GM18861 (cell line): ENCODE measurements around the gene SLC12A8.

Experiments
- ATAC-seq: cut with Tn5 transposase; IDR thresholded peaks from one replicate; pipeline ENCODE4 v1.9.1; 2021; ENCODE audit not compliant: unreplicated experiment

The SLC12A8 gene, protein sequence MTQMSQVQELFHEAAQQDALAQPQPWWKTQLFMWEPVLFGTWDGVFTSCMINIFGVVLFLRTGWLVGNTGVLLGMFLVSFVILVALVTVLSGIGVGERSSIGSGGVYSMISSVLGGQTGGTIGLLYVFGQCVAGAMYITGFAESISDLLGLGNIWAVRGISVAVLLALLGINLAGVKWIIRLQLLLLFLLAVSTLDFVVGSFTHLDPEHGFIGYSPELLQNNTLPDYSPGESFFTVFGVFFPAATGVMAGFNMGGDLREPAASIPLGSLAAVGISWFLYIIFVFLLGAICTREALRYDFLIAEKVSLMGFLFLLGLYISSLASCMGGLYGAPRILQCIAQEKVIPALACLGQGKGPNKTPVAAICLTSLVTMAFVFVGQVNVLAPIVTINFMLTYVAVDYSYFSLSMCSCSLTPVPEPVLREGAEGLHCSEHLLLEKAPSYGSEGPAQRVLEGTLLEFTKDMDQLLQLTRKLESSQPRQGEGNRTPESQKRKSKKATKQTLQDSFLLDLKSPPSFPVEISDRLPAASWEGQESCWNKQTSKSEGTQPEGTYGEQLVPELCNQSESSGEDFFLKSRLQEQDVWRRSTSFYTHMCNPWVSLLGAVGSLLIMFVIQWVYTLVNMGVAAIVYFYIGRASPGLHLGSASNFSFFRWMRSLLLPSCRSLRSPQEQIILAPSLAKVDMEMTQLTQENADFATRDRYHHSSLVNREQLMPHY

GRCh38 chr3:125212509-125213363, at the start of gene SLC12A8:
SLC12A8 (minus strand) TSS chr3:125212748; CDS start chr3:125211349, 1,399 bp downstream.
- ATAC-seq, result no peak

GRCh38 chr3:125262161-125262560, 49.6 kb upstream of the SLC12A8 start:
- ATAC-seq, result no peak

DNA sequence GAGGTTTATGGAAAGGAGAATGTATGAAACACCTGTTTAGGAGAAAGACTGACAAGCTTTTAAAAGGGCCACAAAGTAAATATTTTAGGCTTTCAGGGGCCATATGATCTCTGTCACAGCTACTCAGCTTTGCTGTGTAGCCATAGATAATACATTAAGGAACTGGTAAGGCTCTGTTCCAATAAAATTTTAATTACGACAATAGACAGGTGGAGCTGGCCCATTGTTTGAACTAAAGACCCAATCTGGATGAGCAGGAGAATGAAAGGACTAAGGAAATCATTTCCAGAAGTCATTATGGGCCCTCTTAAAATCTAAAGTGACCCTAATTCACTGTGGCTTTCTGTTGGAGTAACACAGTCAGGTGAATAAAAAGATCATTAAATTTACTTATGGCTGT, 48.5 kb upstream of the SLC12A8 start:
- no peak for ATAC-seq

GRCh38 chr3:125260158-125260557, 47.6 kb upstream of the SLC12A8 start:
- ATAC-seq, result no peak

- no peak for ATAC-seq
Observed at GRCh38 chr3:125257536-125257935, 45.0 kb upstream of the SLC12A8 start.

GRCh38 chr3:125256675-125257074, 44.1 kb upstream of the SLC12A8 start:
- no peak for ATAC-seq

GRCh38 chr3:125250973-125251372, 38.4 kb upstream of the SLC12A8 start:
- ATAC-seq, result no peak

DNA sequence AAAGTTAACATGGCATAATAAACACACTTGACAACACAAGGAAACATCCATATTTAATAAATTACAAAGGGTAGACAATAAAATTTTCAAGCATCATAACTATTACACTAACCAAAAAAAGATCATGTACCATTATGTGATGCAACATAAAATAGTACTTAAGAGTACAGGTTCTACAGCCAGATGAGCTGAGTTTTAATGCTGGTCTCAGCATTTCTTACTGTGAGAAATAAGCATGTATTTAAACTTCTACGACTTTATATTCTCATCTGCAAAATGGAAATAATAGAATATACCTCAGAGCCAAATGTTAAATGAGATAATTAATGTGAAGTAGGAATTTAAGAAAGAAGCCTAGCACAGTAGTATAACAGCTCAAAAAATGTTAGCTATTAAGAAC, 33.7 kb upstream of the SLC12A8 start:
- ATAC-seq, result no peak

- ATAC-seq, result no peak
Observed at GRCh38 chr3:125245521-125245920, 33.0 kb upstream of the SLC12A8 start.

GRCh38 chr3:125240496-125240895, 27.9 kb upstream of the SLC12A8 start:
- ATAC-seq, result no peak

DNA sequence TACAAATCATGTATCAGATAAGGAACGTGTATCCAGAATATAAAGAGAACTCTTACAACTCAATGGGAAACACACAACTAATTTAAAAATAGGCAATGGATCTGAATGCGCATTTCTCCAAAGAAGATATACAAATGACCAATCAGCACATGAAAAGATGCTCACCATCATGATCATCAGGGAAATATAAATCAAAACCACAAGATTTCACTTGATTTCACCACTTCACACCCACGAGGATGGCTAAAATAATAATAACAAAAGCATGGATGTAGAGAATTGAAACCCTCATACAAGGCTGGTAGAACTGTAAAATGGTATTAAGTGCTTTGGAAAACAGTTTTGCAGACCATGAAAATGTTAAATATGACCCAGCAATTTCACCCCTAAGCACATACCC, 26.7 kb upstream of the SLC12A8 start:
- ATAC-seq, result no peak

DNA sequence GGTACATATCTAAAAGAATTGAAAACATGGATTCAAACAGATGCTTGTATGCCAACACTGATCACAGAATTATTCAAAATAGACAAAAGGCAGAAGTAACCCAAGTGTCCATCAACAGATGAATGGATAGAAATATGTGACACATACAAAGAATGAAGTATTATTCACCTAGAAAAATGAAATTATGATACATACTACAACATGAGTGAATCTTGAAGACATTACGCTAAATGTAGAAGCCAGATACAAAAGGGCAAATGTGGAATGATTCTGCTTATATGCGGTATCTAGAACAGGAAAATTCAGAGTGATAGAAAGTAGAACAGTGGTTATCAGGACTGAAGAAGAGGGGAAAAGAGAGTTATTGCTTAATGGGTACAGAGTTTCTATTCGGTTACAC, 26.2 kb upstream of the SLC12A8 start:
- ATAC-seq, result no peak

DNA sequence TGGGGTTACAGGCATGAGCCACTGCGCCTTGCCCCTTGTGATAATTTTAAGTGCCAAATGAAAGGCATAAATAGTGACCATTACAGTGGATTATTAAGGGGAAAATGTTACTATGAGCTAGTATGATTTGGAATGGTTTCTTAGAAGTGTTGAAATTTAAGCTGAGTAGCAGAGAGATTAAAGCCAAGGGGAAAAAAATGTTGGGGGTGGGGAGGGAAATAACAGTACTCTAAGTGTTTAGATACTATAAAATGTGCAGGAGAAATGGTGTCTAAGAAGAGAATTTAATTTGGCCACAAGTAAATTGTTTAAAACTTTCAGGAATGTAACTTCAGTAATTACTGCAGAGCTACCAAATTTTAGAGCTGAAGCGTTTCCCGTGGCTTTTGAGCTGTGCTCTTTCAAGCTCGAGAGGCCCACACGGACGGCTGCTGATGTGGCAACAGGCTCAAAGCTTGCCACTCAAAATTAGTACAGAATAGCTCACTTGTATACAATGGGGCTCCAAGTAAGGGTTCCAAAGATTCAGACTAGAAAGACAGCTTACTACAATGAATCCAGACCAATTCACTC, 23.9 kb upstream of the SLC12A8 start:
- no peak for ATAC-seq

DNA sequence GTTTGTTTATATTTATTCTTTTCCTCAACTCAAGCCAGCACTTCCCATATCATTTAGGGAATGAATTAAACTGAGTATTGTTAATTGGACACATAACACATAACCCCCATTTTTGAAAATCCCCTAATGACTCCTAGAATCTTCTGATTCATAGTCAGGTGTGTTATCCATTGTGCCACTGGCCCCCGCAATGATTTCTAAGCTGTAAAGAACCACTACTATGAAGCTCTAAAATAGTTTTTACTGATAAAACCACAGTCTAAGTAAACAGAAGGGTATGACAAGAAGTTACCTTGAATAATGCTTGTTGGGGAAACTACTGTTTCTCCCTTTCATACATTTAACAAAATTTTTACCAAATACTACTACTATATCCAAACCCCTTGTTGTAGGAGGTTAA, 22.3 kb upstream of the SLC12A8 start:
- ATAC-seq, result no peak

DNA sequence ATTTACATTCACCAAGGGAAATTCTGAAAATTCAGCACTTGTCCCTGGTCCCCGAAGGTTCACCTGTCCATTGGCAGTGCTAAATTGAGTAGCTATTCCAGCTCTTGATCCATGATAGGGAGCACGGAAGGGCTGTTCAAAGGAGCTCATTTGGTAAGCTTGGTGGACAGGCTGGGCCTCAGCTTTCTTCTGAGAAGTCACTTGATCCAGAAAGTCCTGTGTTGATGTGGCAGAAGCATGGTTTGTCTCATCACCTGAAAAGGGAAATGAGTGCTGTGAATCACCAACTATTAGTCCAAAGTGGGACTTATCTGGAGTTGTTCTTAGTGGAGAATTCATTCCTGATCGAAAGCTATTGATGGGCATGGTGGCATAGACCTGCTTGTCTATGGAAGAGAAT, 19.9 kb upstream of the SLC12A8 start:
- no peak for ATAC-seq

- ATAC-seq, result no peak
Observed at GRCh38 chr3:125231895-125232294, 19.3 kb upstream of the SLC12A8 start.

DNA sequence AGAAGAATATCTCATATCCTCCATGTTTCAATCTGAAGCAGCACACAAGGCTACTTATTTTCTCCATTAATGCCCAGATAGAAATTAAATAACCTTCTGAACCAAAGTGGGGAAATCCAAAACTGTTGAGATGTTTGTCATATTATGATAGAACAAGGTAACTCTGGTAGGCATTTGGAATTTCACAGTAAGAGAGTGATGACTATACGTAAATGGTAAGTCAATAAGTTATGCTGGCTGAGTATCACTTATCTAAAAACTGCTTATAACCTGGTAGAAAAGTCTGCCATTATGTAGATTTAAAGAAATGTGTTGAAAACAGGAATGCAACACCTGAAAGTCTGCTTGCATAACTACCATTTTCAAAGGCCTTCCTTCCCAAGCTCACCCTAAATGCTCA, 17.2 kb upstream of the SLC12A8 start:
- no peak for ATAC-seq

DNA sequence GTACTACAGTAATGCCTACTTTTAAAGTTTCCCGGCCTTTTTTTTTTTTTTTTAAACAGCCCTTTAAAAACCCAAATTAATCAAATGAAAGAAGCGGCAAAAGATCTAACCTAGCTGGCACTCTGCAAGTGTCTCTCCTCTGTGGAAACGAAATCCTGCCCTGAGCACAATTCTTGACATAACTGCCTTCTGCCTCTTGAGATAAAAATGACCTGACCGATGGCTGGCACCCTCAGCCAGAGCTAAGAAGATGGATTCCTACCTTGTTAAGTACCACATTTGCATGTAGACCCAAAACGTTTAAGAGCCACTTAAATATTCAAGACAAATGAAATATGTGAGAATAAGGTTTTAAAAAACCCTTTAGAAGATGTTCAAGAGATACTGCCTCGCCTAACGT, 16.6 kb upstream of the SLC12A8 start:
- ATAC-seq, result no peak

GRCh38 chr3:125221831-125222230, 9.3 kb upstream of the SLC12A8 start:
- ATAC-seq, result no peak

DNA sequence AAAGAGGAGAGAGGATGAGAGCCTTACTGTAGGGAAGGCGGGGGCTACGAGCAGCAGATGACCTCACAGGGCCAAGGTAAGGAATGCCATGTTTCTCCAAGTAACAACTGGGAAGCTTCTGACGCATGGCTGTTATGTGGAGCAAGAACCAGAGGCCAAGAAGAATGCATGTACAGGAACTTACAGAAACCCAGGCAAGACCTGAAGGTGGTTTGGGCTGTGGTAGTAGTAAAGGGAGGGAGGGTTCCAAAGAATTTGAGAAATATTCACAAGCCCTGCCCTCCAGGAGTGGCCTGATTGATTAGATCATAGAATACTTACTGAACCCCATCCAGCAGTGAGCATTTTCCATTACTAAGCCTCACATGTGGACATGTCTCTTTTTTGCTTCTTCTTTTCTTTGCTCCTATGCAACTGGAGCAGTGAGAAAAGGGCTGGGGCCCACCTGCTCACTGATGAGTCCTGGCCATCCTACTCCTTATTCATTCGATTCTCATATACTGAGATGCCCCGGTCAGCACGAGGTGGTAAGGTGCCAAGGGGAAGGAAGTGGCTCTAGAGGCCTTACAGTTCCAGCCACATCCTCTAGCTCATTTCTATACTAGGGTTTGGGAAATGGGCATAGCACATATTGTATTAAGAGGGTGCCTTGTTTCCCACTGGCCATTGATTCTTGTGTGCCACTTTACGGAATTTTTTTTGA, 8.3 kb upstream of the SLC12A8 start:
- no peak for ATAC-seq

GRCh38 chr3:125220183-125220582, 7.6 kb upstream of the SLC12A8 start:
- no peak for ATAC-seq
